Endometrial microvascular endothelial cells (primary cell): ENCODE results near the gene VPS41. TPM values are rescaled to one million over a fixed set of nuclear protein-coding genes. Genes with fewer than 3 reads are reported as not detected.
"Not testable (repeated sequence)": the region's sequence is repeated elsewhere in the genome, so short reads cannot be mapped to it uniquely, and the experiment has no call there.

Experiments
- in situ Hi-C: cut with HindIII; loops from 2 replicates; pipeline ENCODE4 v1.10.0; 2017; ENCODE audit warnings: low sequenced_read_pairs, low pct_unique_long_range_greater_than_20kb; ENCODE audit errors: inconsistent ontology term
- total RNA-seq: library from RNA; depleted of rRNA; stranded (reverse); fragments of >200 nt; gene quantifications from one replicate; pipeline ENCODE4 v1.2.3, GENCODE V29; 2015; ENCODE audit errors: inconsistent ontology term

VPS41 gene
- total RNA-seq, result 35.6 TPM

DNA sequence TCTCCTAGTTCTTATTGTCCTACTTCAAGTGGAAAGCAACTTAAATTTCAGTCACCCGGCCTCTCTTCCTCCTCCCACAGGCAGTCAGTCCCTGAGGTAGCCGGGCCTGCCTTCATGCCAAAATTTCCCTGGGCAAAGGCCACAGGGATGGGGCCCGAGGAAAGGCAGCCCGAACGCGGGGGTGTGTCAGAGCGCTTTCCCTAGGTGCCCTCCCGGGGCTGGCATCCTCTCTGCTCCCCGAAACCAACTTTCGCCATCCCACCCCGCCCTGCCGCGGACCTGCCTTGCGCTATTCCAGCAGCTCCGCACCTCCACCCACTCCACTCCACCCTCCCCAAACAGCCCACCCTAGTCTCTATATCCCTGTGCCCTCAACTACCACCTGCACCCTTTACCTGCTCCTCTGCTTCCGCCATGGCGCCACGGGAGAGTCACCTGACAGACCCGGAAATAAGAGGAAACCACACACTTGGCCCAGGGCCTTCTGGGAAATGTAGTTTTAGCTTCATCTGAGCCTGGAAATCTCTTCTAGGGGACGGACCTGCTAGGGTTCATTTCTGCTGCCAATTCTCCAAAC is at the start of gene VPS41:
VPS41 (minus strand) TSS at position 433 of the 577 bp plus-strand sequence; CDS start at position 416, 17 bp downstream.
- in situ Hi-C loops, result no loop called here

DNA sequence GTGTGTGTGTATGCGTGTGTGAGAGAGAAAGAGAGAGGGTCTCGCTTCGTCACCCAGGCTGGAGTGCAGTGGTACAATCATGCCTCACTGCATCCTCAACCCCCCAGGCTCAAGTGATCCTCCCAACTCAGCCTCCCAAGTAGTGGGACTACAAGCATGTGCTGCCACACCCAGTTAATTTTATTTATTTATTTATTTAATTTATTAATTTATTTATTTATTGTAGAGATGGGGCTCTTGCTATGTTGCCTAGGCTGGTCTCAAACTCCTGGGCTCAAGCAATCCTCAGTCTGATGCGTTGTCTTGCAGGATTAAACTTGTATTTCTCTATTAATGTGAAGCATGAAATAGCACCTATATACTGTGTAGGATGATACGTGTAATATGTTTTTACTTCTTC is 46.9 kb upstream of the VPS41 start:
- in situ Hi-C loops, result no loop called here

DNA sequence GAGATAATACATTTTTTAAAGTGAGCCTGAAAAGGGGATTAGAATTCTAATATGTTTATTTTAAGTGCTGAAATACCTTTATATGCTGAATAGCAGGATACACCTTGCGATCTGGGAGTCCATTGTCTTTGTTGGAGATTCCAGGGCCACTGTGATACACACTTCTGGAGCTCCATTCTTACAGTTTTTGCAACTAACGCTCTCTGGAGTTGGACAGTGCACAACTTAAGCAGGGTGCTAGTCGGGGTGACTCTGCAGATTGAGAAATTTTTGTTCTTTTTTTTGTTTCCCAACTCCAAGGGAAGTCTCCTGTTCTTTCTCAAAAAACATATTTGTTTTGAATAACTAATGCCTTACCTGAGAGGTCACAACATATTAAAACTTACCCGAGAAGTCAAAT is 45.0 kb upstream of the VPS41 start:
- in situ Hi-C loops, result no loop called here

DNA sequence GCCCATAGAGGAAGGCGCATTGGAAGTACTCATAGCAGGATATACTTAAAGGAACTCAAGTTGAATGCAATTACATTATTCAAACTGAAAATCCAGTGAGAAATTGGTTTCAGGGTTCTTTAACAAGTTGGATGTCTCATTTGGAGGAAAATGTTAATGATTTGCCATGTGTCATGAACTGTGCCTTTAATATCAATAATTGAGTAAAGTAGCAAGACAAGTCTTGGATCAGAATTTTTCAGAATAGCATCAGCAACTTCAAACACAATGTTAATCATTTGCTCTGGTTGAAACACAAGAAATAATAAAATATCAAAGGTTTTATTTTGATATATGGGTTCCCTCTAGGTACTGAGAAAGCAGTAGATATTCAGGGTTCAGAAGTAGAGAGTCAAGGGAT is 44.2 kb upstream of the VPS41 start:
- in situ Hi-C loops, result no loop called here

DNA sequence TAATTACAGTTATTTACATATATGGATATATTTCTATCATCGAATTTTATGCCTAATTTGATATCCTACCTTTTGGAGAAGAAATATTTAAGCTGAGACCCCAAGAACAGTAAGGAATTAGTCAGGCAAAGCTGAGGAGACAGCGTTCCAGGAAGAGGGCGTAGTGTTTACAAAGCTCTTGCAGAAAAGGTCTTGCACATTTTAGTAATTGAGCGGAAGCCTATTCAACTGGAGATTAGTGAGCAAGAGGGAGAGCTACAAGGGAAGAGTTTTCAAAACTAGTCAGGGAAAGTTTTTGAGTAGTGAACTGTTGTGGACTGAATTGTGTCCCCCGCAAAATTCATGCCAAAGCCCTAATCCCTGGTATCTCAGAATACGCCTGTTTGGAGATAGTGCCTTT is 42.2 kb upstream of the VPS41 start:
- in situ Hi-C loops, result no loop called here

DNA sequence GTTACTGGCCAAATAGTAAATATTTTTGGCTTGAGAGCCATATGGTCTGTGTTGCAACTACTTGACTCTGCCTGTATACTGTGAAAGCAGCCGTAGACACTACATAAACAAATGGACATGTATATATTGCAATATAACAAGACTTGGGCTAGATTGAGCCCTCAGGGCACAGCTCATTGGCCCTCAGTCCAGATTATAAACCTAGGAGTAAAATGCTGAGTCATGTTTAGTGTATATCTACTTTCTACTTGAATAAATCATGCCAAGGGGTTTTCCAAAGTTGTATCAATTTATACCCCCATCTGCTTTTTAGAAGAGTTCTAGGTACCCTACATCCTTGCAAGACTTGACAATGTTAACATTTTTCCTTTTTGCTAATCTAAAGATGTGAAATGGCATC is 41.3 kb upstream of the VPS41 start:
- in situ Hi-C loops, result no loop called here

DNA sequence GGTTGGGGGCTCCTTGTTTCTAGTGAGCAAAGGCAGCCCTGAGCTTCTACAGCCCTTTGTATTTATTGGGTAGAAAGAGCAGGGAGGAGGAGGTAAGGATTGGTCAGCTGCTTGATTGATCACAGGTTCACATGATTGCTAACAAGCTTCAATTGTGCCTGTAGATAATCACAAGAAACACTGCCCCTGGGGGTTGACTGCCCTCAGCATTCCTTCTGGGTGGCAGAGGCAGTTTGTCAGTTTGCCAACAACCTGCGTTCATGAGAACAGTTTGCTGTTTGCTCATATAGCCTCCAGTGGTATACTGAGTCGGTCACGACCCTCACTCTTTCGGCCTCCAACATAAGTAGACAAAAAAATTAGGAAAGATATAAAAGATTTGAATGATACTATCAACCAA is 38.5 kb upstream of the VPS41 start:
- in situ Hi-C loops, result not testable (repeated sequence)

DNA sequence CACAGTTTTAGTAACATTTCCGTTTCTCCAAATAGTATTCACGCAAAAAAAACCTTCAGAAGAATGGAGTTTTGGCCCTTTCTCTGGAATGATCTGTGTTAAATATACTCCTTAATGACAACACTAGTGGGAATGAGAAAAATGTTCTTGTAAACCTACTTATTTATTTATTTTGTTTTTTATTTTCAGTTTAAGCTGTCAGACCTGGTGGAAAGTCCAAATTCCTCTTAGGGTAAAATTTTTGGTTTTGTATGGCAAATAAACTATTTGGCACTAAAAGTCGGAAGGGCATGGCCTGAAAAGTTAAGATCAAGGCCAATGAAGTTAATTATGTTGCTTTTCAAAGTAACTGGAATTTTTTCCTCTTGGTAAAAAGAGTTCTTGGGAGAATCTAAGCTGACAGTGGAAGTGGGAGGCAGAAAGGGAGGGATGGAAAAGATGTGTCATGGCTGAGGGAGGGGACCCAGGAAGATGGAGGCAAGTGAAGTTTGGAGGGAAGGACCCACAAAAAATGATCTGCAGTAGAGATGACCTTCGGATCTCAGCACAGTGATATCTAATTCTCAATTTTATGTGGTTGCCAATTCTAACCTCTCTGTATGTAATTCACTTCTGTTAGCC is 33.5 kb upstream of the VPS41 start:
- in situ Hi-C loops, result no loop called here

DNA sequence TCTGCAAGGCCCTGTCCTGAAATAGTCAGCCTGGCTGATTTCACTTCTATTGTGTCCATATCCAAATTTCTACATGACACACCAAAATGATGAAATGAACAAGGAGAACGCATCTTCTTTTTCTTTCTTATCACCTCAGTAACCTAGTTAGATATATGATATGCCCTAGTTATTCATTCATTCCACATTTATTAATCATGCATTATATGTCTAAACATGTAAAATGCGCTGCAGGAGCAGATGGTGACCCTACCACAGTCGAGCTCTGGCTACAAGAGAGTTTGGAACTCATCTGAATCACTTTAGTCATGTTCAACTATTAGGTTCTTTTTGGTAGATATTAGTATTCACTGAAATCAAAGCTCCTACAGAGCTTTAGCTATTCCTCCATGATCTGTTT is 31.8 kb upstream of the VPS41 start:
- in situ Hi-C loops, result no loop called here

DNA sequence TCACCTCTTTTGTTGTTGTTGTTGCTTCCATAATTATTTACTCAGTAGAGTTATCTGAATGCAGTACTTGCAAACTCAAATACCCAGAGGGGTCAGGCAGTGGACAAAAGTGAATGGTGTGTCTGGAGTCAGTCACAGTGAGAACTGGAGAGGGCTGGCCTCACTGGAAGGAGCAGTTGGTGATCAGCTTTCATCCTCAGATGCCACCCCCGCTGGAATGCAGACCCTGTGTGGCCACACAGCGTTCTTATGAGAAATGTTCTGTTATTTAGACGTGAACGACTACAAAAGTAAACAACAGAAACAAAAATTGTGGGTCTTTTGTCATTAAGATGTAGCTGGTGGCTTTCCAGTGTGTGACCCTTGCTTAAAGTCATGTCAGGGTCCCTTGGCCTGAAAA is 29.6 kb upstream of the VPS41 start:
- in situ Hi-C loops, result no loop called here

DNA sequence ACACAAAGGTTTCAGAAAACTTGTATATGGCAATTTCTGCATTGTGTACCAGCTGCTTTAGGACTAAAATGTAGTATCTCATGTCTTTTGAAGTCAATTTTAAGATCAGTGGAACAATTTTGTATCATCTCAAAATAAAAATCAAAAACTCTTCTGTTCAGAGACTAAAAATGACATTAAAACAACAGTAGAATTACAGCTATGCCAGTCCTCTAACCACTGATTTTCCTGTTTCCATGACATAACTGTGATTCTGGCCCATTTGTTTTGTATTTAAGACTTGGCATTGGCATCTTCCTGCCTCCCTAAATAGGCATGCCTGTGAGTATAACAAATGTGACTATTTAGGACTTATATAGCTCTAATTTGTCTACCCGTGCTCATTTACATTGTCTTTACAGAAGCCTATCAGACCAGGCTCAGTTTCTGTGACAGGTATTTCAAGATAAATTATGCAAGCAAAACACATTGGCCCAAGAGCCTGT is 29.1 kb upstream of the VPS41 start:
- in situ Hi-C loops, result no loop called here

DNA sequence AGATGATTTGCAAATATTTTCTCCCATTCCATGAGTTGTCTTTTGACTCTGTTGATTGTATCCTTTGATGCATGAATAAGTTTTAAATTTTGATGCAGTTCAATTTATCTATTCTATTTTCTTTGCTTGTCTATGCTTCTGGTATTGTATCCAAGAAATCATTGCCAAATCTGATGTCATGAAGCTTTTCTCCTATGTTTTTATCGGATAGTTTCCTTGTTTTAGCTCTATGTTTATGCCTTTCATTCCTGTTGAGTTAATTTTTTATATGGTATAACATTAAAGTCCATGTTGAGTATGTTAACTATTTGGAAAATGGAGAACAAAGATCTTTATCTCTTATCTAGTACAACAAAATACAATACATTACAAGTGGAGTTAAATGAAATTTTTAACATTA is 27.6 kb upstream of the VPS41 start:
- in situ Hi-C loops, result no loop called here

DNA sequence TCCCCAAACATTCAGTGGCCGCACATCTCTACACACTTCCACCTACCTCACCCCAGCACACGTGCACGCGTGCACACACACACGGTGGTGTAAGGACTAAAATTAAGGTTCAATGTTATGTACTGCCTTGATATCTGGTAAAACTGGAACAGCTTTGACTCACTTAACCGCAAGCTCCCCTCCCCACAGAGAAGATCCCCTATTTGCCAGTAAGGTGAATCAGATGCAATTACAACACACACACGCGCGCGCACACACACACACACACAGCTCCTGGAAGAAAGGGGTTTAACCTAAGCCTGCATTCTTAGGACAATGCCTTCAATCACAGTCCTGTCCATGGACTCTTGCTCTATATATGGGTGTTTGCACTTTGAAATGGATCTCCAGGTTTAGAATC is 25.5 kb upstream of the VPS41 start:
- in situ Hi-C loops, result no loop called here

DNA sequence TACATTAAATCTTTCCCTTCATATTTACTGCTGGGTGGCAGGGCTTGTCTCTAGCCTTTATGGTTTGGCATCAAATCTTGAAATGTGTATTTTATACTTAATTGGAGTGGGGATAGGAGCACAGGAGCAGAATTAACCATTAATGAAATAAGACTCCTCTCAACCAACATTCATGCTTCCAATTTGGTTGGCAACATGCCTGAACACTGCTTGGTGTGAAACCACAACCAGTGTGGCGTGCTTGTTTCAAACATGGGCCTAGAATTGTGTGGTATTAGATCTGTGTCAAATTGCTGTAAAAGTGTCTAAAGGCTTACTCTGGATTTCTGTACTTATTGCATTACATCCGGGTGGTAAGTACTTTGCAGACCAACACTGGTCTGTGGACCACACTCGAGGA is 25.1 kb upstream of the VPS41 start:
- in situ Hi-C loops, result no loop called here

DNA sequence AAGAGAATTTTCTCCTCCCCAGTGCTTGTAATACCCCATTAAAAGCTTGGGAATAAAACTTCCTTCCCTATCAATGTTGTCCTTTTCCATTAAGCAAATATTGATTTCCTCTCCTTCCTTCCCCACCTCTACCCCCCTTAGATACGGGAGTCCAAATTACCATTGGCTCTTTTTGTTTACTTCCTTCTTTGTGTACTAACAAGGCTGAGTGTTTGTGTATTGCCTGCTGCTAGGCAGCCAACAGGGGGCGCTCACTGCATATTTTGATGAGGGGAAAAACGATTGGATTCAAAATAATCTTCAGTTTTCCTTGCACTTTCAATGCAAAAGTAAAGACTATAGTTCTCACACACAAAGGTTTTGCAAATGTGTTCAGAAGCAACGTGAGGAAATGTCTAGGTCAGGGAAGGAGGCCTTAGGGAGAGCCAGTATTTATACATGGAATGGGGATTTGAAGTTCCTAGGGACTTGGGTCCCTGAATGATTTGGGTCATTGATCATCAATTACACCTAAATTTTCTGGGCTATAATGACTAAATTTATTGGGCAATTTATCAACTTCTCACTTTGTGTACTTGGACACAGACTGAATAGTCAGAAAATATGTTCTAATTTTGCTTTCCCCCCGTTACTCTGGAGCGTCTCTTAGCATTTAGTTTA is 23.6 kb upstream of the VPS41 start:
- in situ Hi-C loops, result no loop called here

DNA sequence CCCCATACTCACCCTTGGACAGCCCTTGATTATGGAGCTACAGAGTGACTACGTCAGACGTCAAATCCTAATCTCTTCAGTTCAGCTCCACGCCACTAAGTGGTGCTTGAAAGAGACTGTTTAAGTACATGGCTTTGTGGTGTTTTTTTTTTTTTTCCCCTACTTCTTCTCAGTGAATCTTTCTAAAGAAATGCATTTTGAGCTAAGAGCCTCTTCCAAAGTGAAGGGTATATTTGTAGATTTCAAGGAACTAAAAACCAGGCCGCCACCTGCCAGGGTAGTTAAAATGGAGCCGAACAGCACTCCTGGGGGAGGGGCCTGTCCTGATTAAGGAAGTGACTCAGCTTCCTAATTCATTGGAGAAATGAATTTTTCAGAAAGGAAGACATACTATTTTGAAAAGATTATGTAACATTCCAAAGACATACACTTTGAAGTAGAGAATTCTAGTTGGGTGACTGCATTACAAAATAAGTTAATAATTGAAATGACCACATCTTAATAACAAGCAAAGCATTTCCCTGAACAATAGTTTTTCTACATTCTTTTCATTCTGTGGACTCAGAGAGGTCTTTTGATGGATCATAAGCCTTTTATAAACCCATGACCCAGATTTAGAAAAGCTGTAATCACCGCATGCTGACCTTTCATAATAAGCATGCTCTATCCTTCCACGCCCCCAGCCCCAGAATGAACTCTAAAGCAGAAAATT is 20.6 kb upstream of the VPS41 start:
- in situ Hi-C loops, result no loop called here

DNA sequence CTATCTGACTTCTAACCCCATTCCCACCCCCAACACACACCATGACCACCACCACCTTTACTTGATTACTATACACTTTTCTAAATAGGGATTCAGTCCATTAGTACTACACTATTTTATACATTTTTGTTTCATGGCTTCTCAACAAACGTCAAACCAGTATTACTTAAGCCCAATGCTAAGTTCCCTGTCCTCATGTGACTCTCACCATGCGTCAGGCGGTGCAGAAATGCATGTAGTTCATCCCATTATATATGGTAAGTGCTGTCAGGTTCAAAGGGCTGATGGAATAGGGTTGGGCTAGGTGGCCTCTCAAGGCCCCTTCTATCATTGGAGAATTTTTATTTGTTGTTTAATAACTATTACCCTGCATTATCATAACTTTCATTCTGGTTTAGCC is 19.5 kb upstream of the VPS41 start:
- in situ Hi-C loops, result no loop called here

DNA sequence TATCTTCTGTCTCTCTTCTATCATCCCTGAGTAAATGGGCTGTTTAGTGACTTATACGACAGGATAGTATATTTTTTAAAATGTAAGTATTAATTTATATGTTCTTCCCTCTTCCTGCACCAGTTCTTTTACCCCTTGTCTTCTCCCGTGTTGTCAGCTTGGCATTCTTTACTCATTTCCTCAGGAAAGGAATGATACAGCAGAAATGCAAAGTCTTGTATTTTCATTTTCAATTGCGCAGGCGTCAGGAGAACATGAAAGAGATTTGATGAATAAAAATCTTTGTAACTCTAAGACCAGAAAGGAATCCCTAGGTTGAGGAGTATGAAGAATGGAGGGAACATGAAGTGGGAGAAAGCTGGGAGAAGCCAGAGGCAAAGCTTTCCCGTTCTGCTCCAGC is 18.8 kb upstream of the VPS41 start:
- in situ Hi-C loops, result no loop called here

DNA sequence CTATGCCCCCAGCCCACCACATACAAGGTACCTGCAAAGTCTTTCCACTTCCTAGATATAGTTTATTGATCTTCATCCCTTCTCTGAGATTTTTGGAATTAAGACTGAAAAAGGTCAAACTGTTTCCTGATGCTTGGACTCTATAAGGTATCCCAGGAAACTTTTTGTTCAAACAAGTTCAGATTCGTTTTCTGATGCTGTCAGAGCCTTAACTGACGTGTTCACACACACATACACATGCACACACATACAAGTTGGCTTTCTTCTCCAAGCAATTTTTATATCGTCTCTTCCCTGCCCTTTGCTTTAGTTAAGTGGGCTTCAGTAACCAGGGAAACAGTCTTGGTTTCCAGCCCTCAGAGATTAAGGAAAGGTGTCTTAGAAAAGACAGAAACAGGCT is 11.7 kb upstream of the VPS41 start:
- in situ Hi-C loops, result no loop called here

DNA sequence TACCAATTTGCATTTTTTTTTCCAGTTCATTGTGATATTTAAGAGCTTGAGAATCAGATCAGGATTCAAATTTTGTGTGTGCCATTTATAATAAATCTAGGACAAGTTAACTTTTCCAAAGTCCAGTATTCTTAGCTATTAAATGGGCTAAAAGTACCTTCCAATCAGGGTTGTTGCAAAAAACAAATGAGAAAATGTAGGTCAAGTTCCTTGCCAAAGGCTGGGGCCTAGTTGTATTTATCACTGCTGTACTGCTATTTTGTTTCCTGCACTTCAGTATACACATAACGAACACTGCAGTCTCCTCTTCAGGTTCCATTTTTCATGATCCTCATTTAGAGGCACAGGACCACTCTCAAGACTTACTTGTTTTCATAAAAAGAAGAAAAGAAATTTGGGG is 7.4 kb upstream of the VPS41 start:
- in situ Hi-C loops, result no loop called here
